ENCODE measurements around the gene TNFAIP8L2.

- no peak for TF ChIP-seq CTCF (IDR thresholded peaks at IDR 0.05)
- no peak for TF ChIP-seq EP300 (IDR thresholded peaks at IDR 0.05)
Measured at GRCh38 chr1:151198254-151199127, 42.0 kb downstream of the TNFAIP8L2 start, which contains the start of gene PIP5K1A.

Data from ovary (tissue), 3 donors.